A673 (cell line): Measurements from ENCODE around the gene PARP12.

Experiments
- CTCF ChIP-seq: fragments of 300-800, 200-600 bp; sonication (generic); conservative IDR thresholded peaks from 2 replicates; pipeline ENCODE4 v1.5.1; 2017; ENCODE audit warnings: low read depth, mild to moderate bottlenecking, antibody characterized with exemption, low read length, moderate library complexity, mixed read lengths
- EZH2 ChIP-seq: fragments of 200-600 bp; sonication (generic); IDR thresholded peaks from 2 replicates; pipeline ENCODE4 v1.6.1; 2017; ENCODE audit warnings: borderline replicate concordance, low read depth, mild to moderate bottlenecking, mixed read lengths, antibody characterized with exemption, low read length; ENCODE audit not compliant: poor library complexity, severe bottlenecking

GRCh38 chr7:139976055-139976837 lies 86.5 kb downstream of the PARP12 start:
- TF ChIP-seq CTCF (no peak), EZH2 (no peak)
